Sigmoid colon (tissue), 3 donors: ENCODE measurements around the gene DEFB129.

Source experiments
- CTCF ChIP-seq, 4 experiments: fragments of 450-650 bp in 3 of 4; fragments of 200-600 bp in 1 of 4; IDR thresholded peaks; one replicate each; pipeline ENCODE4 v1.5.1; 2016 to 2019; ENCODE audit warnings: antibody characterized with exemption in 4 of 4, mild to moderate bottlenecking in 3 of 4, moderate library complexity in 2 of 4
- POLR2A ChIP-seq, 2 donors: fragments of 450-650 bp; IDR thresholded peaks; one replicate each; pipeline ENCODE4 v1.6.1; 2016; ENCODE audit warnings: antibody characterized with exemption in 2 of 2, mild to moderate bottlenecking in 2 of 2, moderate library complexity in 2 of 2

- TF ChIP-seq POLR2A (IDR thresholded peaks at IDR 0.05) (no peak), CTCF (IDR thresholded peaks at IDR 0.05) (no peak)
Measured at GRCh38 chr20:258269-258858, 31.3 kb downstream of the DEFB129 start.
